ENCODE results near the gene MPRIP. TPM values are rescaled to one million over a fixed set of nuclear protein-coding genes. Genes with fewer than 3 reads are reported as not detected.

MPRIP gene
- total and polyA plus RNA-seq, 4 donors, result 121 to 342 (median 175) TPM

DNA sequence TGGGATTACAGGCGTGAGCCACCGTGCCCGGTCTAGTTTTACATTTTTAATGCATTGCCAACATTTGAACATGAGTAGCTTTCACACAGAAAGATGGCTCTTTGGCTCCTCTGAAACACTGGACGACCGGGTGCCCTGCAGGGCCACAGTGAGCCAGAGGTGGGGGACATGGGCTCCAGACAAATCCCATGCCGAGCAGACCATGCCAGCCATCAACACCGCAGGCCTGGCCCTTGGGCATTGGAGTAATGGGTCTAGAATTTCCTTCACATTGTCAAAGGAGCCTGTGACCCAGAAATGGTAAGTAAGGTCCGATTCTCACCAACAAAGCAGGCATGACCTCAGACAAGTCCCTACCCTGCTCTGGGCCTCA is 21.4 kb upstream of the MPRIP start:
- Histone ChIP-seq H3K27ac (ENCODE audit: low read depth in 1 of 2, low read length in 1 of 2) (peak overlapping the region in 1 of 2 donors; percentile 78), H3K9me3 (ENCODE audit: control insufficient read depth in 4 of 4, insufficient read depth in 3 of 4, low read length in 3 of 4) (no peaks in the 10 kb centered on the region), H3K4me1 (ENCODE audit: control insufficient read depth in 5 of 5, insufficient read depth in 5 of 5, low read length in 5 of 5) (peaks cover 0 to 26% (median 21%) of the 10 kb centered on the region in 5 donors), H3K9ac (ENCODE audit: insufficient read depth in 1 of 2, low read length in 2 of 2) (no peak overlapping the region), H3K36me3 (ENCODE audit: control insufficient read depth in 4 of 4, insufficient read depth in 4 of 4, low read length in 4 of 4) (no peaks in the 10 kb centered on the region), H3K4me3 (no peak overlapping the region), H3K27me3 (ENCODE audit: control insufficient read depth in 3 of 3, insufficient read depth in 3 of 3, low read length in 2 of 3) (no peaks in the 10 kb centered on the region)
- no peak for DNase-seq
- TF ChIP-seq, protein P1, sequence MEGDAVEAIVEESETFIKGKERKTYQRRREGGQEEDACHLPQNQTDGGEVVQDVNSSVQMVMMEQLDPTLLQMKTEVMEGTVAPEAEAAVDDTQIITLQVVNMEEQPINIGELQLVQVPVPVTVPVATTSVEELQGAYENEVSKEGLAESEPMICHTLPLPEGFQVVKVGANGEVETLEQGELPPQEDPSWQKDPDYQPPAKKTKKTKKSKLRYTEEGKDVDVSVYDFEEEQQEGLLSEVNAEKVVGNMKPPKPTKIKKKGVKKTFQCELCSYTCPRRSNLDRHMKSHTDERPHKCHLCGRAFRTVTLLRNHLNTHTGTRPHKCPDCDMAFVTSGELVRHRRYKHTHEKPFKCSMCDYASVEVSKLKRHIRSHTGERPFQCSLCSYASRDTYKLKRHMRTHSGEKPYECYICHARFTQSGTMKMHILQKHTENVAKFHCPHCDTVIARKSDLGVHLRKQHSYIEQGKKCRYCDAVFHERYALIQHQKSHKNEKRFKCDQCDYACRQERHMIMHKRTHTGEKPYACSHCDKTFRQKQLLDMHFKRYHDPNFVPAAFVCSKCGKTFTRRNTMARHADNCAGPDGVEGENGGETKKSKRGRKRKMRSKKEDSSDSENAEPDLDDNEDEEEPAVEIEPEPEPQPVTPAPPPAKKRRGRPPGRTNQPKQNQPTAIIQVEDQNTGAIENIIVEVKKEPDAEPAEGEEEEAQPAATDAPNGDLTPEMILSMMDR (IDR thresholded peaks at IDR 0.05; ENCODE audit: control extremely low read depth, extremely low read depth), result no peak
- no peak for ATAC-seq (ENCODE audit: insufficient read depth, low FRiP score)
- 92 to 97% methylated on average over 8 of the region's 8 CpGs for WGBS, 2 donors

DNA sequence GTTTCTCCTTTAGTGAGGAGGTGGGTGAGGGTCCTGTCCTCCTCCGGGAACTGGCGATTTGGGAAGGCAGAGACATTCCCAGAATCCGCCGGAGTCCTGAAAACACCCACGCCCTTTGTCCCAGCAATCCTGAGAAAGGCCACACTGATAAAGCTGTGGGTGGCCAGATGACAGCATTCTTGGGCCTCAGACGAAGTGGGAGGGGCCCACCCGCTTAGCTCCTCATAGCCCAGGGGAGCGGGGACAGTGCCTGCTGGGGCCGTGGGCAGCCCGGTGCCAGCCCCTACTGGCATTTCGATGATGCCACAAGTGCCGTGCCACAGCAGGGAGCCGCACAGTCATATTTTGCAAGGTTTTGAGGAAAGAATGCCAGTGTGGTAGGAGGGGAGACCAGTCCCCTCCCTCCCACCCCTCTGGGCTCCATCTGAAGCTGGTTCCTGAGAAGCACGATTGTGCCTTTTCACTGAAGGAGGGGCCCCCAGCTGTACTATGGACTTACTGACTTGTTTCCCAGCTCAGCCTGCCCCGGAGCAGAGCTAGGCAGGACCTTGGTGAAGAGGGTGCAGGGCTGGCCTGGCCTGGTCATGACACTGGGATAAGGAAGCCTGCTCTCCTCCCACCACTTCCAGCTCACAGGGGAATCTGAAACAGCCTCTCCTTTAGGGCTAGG is 20.9 kb upstream of the MPRIP start:
- TF ChIP-seq, protein P1 (IDR thresholded peaks at IDR 0.05; ENCODE audit: control extremely low read depth, extremely low read depth), result no peak
- Histone ChIP-seq H3K27me3 (ENCODE audit: control insufficient read depth in 3 of 3, insufficient read depth in 3 of 3, low read length in 2 of 3) (no peaks in the 10 kb centered on the region), H3K4me1 (ENCODE audit: control insufficient read depth in 5 of 5, insufficient read depth in 5 of 5, low read length in 5 of 5) (peaks cover 0 to 31% (median 23%) of the 10 kb centered on the region in 5 donors), H3K9ac (ENCODE audit: insufficient read depth in 1 of 2, low read length in 2 of 2) (no peak overlapping the region), H3K27ac (ENCODE audit: low read depth in 1 of 2, low read length in 1 of 2) (peak overlapping the region in 1 of 2 donors; percentile 78), H3K4me3 (no peak overlapping the region), H3K9me3 (ENCODE audit: control insufficient read depth in 4 of 4, insufficient read depth in 3 of 4, low read length in 3 of 4) (no peaks in the 10 kb centered on the region), H3K36me3 (ENCODE audit: control insufficient read depth in 4 of 4, insufficient read depth in 4 of 4, low read length in 4 of 4) (no peaks in the 10 kb centered on the region)
- peak; percentile 77 for ATAC-seq (ENCODE audit: insufficient read depth, low FRiP score)
- DNase-seq, result peak; percentile 77 to 79 (median 79)
- 59 to 91% methylated on average over 14 to 15 of the region's 15 CpGs for WGBS, 2 donors

DNA sequence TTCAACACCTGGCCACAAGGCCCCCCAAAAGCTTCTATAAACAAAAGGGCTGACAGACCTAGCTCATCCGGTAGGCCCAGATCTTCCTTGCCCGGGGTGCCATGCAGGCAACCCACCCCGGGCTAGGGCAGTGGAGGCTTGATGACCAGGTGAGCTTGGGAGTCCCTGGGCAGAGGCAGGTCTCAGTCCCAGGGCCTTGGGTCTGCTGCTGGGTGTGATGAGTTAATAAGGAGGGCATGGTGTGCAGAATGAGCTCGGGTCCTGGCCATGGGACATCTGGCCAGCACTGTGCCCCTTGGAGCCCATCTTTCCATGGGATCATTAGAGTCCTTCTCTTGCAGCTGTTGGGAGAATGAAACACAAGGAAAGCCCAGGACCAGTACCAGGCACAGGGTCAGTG is 20.2 kb upstream of the MPRIP start:
- H3K27ac ChIP-seq (ENCODE audit: low read depth in 1 of 2, low read length in 1 of 2), result peak overlapping the region in 1 of 2 donors; percentile 29
- no peak for ATAC-seq (ENCODE audit: insufficient read depth, low FRiP score)

More for the DNA sequence above, 20.2 kb upstream of the MPRIP start:
- no peak overlapping the region for H3K4me3 ChIP-seq
- TF ChIP-seq, protein P1 (IDR thresholded peaks at IDR 0.05; ENCODE audit: control extremely low read depth, extremely low read depth), result no peak
- no peaks in the 10 kb centered on the region for H3K27me3 ChIP-seq (ENCODE audit: control insufficient read depth in 3 of 3, insufficient read depth in 3 of 3, low read length in 2 of 3)
- H3K9me3 ChIP-seq (ENCODE audit: control insufficient read depth in 4 of 4, insufficient read depth in 3 of 4, low read length in 3 of 4), result no peaks in the 10 kb centered on the region
- H3K36me3 ChIP-seq (ENCODE audit: control insufficient read depth in 4 of 4, insufficient read depth in 4 of 4, low read length in 4 of 4), result no peaks in the 10 kb centered on the region
- H3K9ac ChIP-seq (ENCODE audit: insufficient read depth in 1 of 2, low read length in 2 of 2), result no peak overlapping the region
- 95 to 97% methylated on average over 4 of the region's 4 CpGs for WGBS, 2 donors
- no peak for DNase-seq
- peaks cover 0 to 32% (median 23%) of the 10 kb centered on the region in 5 donors for H3K4me1 ChIP-seq (ENCODE audit: control insufficient read depth in 5 of 5, insufficient read depth in 5 of 5, low read length in 5 of 5)

Data from lung (tissue), 12 donors.